Anterior cingulate cortex (tissue), 58 donors: ENCODE results near the gene BLOC1S2.
"Not testable (repeated sequence)": the region's sequence is repeated elsewhere in the genome, so short reads cannot be mapped to it uniquely, and the experiment has no call there.

Experiments
- DNase-seq, 58 donors: peaks; one replicate each; lab custom pipeline; 2025; lab: John Stamatoyannopoulos, UW

BLOC1S2 gene

DNA sequence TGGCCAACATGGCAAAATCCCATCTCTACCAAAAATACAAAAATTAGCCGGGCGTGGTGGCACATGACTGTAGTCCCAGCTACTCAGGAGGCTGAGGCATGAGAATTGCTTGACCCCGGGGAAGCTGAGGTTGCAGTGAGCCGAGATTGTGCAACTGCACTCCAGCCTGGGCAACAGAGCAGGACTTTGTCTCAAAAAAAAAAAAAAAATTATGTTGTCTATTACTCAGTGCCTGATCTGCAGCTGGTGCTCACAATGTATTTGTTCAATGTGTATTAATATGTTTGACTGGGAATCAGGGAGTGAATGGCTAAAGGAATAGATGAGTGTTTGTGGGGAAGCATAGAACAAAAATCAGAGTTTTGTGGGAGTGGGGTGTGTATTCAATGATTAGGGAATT lies 5.8 kb upstream of the BLOC1S2 start:
- not testable (repeated sequence) for DNase-seq

DNA sequence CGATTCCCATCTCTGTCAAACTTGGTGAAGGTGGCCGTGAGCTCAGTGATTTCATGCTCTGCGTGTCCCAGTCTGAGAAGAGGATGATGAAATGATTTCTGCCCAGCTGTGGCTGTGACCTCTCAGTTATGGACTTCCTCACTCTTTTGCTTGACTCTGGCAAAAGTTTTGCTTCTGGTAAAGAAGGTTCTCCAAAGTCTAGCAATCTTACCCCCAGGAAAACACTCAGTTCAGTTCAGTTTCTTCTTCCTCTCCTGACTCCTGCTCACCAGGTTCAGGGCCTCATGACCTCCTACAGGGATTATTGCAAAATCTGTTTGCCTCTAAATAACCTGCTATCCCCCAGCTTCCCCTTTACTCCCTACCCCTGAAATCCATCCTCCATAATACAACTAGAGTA lies 4.9 kb upstream of the BLOC1S2 start:
- peak in 1 of 58 donors; percentile 10 for DNase-seq

DNA sequence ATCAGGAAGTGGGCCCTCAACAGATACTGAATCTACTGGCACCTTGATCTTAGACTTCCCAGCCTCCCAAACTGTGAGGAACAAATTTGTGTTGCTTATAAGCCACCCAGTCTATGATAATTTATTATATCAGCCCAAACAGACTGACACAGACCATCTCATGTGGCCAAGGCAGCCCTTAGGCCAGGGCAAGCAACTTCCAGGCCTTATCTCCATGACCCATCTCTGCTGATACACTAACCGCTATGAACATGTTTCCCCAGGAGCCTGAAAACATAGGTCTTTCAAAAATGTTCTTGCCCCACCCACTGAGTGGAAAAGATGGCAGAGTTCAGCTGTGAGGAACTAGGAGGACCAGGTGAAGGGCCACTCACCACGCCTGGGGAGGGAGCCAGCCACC lies 3.2 kb upstream of the BLOC1S2 start:
- no peak for DNase-seq

DNA sequence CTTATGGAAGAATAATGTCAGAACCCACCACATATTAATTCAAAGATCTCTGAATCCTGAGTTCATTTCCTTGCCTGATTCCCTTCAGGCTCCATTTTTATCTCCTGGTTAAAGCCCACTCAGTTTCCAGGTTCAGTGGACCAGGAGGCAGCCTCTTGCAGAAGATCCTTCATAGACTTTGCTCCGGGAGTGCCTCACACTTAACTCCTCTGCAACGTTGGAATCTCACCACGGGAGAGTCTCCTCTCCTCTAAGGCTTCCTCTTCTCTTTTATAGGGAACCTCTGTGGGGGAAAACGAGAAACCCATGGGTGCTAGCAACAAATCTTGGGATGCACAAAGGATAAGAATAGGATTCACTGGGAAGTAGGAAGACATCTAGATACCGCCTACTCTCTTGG lies 1.7 kb upstream of the BLOC1S2 start:
- DNase-seq = no peak

DNA sequence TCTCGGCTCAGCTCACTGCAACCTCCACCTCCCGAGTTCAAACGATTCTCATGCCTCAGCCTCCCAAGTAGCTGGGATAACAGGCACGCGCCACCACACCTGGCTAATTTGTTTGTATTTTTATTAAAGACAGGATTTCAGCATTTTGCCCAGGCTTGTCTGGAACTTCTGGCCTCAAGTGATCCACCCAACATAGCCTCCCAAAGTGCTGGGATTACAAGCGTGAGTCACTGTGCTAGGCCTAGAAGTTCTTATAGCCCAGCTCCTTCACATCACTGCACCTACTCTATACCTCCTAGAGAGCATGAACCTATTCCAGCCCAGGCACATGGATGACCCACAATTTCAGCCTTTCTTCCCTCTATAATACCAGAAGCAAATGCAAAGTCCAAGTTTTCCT lies 1.3 kb upstream of the BLOC1S2 start:
- DNase-seq = no peak

DNA sequence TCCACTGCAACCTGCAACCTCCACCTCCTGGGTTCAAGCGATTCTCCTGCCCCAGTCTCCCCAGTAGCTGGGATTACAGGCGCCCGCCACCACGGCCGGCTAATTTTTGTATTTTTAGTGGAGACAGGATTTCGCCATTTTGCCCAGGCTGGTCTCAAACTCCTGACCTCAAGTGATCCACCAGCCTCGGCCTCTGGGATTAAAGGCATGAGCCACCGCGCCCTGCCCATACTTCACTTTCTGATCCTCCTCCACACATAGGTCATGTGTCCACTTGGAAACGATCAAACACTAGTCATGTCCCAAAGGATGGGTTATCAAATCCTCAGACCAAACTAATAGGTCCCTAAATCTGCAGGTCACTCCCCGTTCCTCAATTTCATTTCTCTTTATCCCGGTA lies 1.2 kb downstream of the BLOC1S2 start:
- DNase-seq = not testable (repeated sequence)

DNA sequence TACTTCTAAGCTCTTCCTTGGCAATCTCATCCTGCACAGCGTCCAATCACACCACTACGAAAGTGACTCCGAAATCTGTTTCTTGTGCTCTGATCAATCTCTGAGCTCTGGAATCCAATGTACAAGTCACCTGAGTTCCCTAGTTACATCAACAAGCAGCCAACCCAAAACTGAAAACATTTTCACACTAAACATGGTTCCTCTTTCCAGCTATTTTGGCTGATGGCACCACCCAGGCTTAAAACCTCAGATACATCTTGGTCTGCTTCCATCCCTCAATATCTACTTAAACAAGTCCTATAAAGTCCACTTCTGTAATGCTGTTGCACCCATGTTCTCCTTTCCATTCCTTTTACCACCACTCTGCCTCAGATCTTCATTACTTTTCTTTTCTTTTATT lies 3.6 kb downstream of the BLOC1S2 start:
- no peak for DNase-seq

DNA sequence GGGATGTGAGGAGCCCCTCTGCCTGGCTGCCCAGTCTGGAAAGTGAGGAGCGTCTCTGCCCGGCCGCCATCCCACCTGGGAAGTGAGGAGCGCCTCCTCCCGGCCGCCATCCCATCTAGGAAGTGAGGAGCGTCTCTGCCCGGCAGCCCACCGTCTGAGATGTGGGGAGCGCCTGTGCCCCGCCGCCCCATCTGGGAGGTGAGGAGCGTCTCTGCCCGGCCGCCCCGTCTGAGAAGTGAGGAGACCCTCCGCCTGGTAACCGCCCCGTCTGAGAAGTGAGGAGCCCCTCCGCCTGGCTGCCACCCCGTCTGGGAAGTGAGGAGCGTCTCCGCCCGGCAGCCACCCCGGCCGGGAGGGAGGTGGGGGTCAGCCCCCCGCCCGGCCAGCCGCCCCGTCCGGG lies 9.5 kb downstream of the BLOC1S2 start:
- not testable (repeated sequence) for DNase-seq

DNA sequence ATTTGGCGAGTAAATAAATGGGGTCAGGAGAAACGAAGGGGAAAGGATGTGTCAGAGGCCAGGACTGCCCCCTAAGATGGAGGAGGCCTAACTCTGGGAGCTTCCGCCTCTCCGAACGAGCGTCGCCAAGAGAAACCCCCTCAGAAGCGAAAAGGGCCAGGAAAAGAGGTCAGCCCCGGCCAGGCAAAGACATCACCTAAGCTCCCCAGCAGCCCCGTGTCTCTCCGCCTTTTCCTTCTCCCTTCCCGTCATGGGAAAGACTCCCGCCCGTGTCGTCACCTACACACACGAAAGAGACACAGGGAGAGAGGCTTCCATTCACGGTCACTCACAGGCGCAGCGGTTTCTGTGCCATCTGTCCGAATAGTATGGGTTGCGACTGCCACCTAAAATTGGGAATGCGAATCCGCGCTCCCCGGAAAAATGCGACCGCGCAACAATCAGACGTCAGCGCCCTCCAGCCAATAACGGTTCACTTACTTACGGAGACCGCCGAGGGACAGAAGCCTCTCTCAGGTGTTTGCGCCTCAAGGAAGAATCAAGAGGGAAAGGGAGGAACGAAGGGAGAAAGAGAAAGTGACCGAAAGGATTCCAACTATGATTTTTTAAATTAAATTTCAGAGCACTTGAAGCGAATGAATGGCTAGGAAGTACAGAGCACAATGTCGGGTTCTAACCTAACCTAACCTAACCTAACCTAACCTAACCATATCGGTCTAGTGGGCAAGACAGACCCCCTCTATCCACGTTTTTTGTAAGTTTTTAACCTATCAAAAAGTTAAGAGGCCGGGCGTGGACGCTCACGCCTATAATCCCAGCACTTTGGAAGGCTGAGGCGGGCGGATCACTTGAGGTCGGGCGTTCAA lies 19.0 kb downstream of the BLOC1S2 start, which contains the start of gene CWF19L1:
TSS of gene CWF19L1 (minus strand) at position 400 of the 866 bp plus-strand sequence. CDS start at position 355, 45 bp downstream.
- DNase-seq = peak in 57 of 58 donors; percentile 43 to 89 (median 79)

DNA sequence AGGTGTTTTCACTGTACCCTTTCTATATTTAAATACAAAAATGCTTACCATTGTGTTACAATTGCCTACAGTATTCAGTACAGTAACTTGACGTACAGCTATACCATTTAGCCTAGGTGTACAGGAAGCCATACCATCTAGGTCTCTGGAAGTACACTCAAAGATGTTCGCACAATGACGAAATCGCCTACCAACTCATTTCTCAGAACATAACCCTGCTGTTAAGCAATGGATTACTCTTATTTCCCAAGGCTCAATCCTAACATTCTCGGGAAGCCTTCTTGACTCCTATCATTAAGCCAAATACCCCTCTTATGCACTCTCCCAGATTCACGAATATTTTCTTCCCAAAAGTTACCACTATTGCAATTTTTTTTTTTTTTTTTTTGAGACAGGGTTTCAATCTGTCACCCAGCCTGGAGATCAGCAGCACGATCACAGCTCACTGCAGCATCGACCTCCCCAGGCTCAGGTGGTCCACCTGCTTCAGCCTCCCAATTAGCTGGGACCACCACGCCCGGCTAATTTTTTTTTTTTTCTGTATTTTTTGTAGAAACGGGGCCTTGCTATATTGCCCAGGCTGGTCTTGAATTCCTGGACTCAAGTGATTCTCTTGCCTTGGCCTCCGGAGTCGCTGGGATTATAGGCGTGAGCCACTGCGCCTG lies 20.5 kb downstream of the BLOC1S2 start:
- DNase-seq = no peak

DNA sequence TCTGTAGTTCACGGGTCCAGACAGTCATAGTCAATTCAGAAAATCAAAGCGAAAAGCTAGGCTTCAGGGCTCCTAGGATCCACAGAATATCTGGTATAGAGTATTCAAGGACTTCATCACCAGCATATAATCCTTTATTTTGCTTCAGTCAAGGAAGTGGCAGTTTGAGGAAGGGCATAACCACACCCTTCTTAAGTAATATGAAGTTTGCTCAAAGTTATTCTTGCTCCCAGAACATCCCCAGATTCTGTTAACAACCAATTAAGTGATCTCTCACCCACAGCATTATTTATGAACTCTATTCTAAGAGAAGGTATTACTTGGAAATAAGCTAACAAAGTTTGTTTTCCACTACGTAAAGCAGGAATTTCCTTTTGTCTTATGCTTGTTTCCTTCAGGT lies 32.3 kb downstream of the BLOC1S2 start:
- no peak for DNase-seq

DNA sequence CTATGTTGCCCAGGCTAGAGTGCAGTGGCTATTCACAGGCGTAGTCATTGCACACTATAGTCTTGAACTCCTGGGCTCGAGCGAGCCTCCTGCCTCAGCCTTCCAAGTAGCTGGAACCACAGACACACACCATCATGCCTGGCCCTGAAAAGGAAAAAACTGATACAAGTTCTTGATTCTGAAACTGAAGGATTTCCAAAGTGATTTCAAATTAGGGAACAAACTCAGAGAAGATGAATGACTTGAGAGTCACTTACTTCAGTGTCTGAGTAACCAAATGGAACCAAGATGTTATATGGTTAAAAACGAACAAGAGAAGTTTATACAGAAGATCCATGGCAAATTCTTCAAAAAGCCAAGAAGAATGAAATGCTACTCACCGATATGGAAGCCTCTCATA lies 33.4 kb downstream of the BLOC1S2 start:
- DNase-seq = no peak

DNA sequence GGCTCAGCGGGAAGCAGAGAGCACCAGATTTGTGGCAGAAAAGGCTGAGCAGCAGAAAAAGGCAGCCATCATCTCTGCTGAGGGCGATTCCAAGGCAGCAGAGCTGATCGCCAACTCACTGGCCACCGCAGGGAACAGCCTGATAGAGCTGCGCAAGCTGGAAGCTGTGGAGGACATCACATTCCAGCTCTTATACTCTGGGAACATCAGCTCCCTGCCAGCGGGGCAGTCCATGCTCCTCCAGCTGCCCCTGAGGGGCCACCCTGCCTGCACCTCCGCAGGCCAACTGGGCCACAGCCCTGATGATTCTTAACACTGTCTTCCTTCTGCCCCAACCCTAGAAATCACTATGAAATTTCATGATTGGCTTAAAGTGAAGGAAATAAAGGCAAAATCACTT lies 37.7 kb downstream of the BLOC1S2 start:
- no peak for DNase-seq

DNA sequence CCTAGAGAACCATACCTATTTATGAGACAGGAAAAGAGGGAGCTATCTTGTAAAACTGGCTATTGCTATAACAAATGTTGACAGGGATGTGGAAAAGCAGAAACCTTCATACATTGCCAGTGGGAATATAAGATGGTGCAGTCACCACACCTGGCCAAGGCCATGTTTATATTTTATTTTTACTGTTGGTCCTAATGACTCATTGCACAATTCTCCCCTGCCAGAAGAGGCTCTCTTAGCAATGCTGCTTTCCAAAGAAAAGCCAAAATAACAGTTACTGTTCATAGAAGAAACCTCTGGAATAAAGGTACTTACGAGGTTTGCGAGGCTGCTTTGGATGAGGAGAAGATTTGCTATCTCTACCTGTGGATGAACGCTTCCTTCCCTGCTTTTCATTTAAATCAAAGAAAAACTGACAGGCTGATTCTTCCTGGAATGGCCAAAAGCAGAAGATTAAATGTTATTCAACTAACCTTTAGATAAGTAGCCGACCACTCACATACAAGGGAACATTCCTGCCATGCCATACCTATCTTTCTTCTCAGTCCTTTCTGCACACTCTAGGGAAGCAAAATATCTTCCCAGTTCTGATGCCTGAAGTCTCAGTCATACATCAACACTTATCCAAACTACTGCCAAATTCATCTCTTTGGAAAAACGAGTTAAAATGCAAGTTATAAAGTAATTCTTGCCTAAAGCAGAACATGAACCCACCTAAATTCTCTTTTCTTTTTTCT lies 40.8 kb downstream of the BLOC1S2 start:
- DNase-seq = no peak

DNA sequence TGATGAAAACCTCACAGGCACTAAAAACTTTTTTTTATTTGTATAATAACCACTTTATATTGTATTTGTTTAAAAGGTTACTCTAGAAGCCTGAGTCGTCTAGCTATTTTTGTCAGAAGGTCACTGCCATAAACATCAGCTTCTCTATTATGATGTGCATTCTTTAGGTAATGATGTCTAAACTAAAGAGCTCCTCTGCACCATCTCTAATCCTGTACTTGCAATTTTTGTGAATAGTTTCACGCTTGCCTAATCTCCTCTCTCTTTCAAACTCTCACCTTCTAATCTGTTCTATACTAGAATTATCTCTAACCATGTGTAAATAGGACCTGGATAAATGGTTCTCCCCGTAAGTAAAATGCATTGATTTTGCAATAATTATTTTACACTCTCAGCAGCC lies 46.6 kb downstream of the BLOC1S2 start:
- DNase-seq = no peak

DNA sequence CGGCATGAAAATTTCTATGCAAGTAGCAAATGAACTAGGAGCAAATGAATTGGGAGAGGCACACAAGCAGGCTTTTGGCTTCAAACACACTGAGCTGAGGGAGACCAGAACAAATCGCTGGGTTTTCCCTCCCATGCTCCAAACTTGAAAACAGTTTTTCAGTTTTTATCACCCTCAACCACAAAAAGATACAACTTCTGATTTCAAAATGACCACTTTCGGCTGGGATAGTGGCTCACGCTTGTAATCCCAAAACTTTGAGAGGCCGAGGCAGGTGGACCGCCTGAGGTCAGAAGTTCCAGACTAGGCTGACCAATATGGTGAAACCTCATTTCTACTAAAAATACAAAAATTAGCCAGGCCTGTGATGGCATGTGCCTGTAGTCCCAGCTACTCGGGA lies 48.1 kb downstream of the BLOC1S2 start:
- DNase-seq = no peak

DNA sequence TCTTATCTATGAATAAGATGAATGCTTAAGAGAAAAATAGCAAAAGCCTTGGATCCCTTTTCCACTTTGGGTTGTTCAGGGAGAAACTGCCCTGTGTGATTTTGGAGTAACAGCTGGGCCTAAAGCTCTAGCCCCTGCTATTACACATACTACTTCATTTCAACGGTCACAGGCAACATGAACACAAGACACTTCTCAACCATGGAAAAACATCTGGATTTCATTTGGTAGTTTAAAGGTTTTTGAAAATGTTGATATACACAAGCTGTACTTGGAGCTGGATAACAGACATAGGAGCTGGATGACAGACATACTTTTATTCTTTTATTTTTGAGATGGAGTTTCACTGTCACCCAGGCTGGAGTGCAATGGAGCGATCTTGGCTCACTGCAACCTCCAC lies 54.4 kb downstream of the BLOC1S2 start:
- no peak for DNase-seq

DNA sequence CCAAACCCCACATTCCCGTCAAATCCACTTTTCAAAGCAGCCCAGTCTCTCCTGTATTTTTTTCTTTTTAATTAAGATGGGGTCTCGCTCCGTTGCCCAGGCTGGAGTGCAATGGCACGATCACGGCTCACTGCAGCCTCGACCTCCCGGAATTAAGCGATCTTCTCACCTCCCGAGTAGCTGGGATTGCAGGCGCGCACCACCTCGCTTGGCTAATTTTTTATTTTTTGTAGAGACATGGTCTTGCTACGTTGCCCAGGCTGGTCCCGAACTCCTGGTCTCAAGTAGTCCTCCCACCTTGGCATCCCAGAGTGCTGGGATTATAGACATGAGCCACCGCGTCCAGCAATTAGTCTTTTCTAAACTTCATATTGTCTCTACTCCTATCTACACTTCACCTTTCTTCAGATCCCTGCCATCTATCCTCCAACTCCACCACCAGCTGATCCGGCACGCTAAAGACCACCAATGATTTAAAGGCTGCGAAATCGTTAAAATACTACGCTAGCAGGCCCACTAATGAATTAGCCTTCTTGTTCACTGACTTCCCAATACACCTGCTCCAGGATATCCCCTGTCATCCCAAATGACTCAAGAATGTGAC lies 56.6 kb downstream of the BLOC1S2 start:
- DNase-seq = peak in 4 of 58 donors; percentile 14 to 35 (median 23)

DNA sequence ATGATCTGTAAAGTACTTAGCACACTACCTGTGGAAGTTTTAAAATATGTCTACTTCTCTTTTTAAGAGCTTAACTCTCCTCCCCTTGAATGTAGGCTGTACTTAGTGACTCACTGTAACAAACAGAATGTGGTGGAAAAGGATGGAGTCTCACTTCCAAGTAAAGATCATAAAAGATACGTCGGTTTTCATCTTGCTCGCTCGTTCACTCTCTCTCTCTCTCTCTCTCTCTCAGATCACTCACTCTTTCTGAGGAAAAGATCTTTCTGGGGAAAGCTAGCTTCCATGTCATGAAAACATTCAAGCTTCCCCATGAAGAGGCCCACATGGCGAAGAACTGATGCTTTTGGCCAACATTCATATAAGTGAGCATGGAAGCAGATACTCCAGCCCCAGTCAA lies 62.6 kb downstream of the BLOC1S2 start:
- DNase-seq = no peak
